Right ventricle myocardium inferior (tissue), 1 donor: ENCODE measurements around the gene PCDH1. TPM values are rescaled to one million over a fixed set of nuclear protein-coding genes. Genes with fewer than 3 reads are reported as not detected.
A peak's percentile ranks its signal among the peaks of the same experiment; 100 is the strongest.

Source experiments
- ATAC-seq: fragments of 200-7000 bp; cut with Tn5 transposase; one replicate; pipeline ENCODE4 v1.9.1; 2020; ENCODE audit warnings: mild to moderate bottlenecking, moderate library complexity
- DNase-seq: peaks from one replicate; pipeline ENCODE4 v3.0.0; 2021; ENCODE audit errors: missing footprints
- intact Hi-C: fragments of 100-400 bp; cut with DNase I; formaldehyde crosslinking; loops from one replicate; pipeline ENCODE4 v1.11.0; 2022
- total RNA-seq: library from RNA; stranded (reverse); fragmentation: NEBNext Ultra II Directional; extraction: Animal tissue kit (Norgen Biotek cat#: 25700); gene quantifications from one replicate; pipeline ENCODE4 v1.2.1, GENCODE V29; 2021
- donor health status: DM: no; HTN: yes; CAD: no; lungs with severe emphysema.

PCDH1 gene
- total RNA-seq, 1 donor from 2014 or later, result 21.0 TPM

DNA sequence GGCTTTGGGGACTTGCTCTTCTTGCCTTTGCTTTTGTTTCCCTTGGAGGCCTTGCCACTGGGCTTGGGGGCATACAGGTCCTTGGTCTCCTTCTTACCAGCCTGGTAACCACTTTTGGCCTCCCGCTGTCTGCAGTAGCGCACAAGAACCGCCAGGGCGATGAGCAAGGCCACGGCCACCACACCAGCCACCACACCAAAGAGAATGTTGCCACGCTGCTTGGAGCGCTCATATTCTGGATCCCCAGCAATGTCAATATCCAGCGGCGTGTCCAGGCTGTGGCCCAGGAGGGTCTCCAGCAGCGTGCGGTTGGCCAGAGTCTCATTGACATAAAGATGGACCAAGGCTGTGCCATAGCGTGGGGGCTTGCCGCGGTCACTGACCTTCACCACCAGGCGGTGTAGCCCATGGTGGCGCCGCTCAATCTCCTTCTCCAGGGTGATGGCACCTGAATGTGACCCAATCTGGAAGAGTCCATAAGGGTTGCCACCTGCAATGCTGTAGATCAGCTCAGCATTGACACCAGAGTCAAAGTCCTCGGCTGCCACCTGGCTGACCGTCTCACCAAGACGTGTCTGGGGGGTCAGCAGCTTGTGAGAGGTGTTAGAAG, 14.5 kb downstream of the PCDH1 start:
- DNase-seq (no peak), ATAC-seq (no peak)
- intact Hi-C loops, result no loop called here

- intact Hi-C loops, result no loop called here
- no peak for DNase-seq
- ATAC-seq, result no peak
Observed at GRCh38 chr5:141862936-141863543, 15.2 kb downstream of the PCDH1 start.

DNA sequence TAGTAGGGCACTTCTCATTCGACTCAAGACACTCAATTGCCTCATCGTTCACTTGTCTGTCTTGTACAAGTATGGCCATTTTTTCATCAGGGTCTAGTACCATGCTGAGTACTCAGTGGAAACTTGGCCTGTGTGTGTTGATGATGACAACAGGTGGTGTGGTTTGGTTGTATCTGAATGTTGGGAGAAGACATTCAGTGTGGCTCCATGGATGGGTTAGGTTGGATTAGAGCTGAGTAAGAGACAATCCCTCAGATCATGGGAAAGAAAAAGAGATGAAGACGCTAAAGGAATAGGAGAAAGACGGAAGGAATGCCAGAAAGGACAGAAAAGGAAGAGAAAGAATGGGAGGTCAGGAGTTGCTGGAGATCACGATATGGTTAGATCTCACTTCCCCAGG, 17.0 kb downstream of the PCDH1 start:
- no peak for ATAC-seq

DNA sequence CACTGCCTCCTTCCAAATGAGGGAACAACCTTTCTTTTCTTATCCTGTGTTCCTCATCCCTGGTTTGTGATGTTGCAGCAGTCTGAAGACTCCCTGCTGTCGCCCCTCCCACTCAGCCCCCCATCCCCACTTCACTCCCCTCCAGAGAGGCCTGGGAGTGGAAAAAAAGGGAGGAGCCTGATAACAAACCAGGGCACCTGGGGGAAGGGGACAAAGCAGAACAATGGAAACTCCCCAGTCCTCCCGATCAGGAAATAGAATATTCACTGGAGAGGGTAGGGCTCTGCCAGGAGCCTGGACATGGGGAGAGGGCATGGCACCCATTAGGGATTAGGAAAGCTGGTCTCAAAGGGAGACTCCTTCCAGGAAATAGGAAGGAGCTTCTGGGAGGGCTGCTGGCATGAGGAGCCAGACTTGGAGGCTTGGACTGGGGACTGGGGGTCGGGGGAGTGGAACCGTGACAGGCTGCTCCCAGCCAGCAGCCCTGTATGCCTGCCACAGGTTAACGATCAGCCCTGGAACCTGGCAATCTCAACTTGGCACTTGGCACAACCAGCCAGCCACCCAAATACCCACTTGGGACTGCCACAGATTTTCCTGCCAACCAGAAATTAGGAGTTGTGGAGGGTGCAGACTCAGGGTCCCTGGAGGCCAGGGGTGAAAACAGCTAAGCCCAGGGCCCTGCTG, 20.0 kb downstream of the PCDH1 start:
- intact Hi-C loops, result no loop called here
- DNase-seq (no peak), ATAC-seq (no peak)

More for the DNA sequence above, 17.0 kb downstream of the PCDH1 start:
- no peak for DNase-seq
- intact Hi-C loops, result no loop called here

GRCh38 chr5:141857226-141857625, 21.0 kb downstream of the PCDH1 start:
- DNase-seq (no peak), ATAC-seq (no peak)
- intact Hi-C loops, result no loop called here

GRCh38 chr5:141856037-141856790, 22.0 kb downstream of the PCDH1 start:
- ATAC-seq, result no peak
- intact Hi-C loops, result no loop called here
- no peak for DNase-seq

DNA sequence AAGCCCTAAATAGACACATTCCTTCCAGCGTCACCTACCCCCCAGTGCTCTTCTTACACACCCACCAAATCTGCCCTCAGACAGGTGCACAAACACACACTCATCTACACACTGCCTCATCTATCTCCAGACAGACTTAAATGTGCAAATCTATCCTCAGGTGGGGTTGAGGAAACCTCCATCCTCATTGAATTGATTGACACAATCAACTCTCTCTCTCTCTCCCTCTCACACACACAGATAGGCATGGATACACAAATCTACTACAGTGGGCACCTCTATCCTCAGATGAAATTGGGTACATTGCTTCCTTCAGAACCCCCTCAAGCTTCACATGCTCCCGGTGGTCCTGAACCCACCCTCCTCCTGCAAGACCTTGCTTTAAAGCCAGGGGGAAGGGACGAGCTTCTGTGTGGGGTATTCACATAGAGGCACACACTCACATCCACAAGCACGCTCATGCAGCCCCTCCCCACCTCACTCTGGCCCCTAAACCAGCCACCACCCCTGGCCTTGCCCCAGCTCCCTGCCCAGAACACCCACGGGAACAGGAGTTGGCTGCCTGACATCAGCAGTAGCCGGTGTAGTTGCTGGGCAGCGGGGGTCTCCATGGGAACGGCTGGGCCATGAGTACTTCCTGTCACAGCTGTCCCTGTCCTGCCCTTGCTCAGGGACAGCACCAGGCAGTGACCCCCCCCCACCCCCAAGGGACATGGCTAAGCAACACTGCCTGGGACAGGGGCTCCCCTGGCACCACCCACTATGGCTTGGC, 22.8 kb downstream of the PCDH1 start:
- ATAC-seq, result peak; percentile 43

GRCh38 chr5:141853895-141854626, 24.1 kb downstream of the PCDH1 start:
- ATAC-seq (no peak), DNase-seq (no peak)
- intact Hi-C loops, result no loop called here

More for the DNA sequence above, 22.8 kb downstream of the PCDH1 start:
- intact Hi-C loops, result no loop called here
- DNase-seq, result peak; percentile 72

GRCh38 chr5:141852448-141852847, 25.8 kb downstream of the PCDH1 start:
- ATAC-seq (no peak), DNase-seq (no peak)
- intact Hi-C loops, result no loop called here

- intact Hi-C loops, result no loop called here
- no peak for ATAC-seq
- DNase-seq, result no peak
Observed at GRCh38 chr5:141851195-141851874, 26.9 kb downstream of the PCDH1 start.

DNA sequence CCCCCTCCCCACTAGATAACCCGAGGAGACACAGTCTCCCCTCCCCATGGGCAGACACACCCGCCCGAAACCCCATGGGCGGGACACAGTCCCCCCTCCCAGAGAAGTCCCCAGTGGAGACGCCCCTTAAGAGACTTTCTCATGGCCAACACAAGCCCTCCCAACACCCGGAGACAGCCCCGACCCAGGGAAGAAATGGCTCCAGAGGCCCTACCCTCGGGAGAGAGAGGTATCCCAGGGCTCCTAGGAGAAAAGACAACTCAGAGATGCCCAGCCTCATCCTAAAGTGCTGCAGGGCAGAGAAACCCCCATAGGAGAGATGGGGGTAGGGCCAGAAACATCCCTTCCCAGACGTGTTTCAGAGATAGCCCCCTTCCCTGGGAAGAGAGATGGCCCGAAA, 27.4 kb downstream of the PCDH1 start:
- intact Hi-C loops, result no loop called here
- DNase-seq, result no peak
- no peak for ATAC-seq

GRCh38 chr5:141850244-141850768, 27.9 kb downstream of the PCDH1 start:
- intact Hi-C loops, result no loop called here
- ATAC-seq, result peak; percentile 58
- DNase-seq, result no peak

GRCh38 chr5:141849415-141850243, 28.6 kb downstream of the PCDH1 start:
- ATAC-seq, result peak; percentile 92
- DNase-seq, result peak; percentile 89
- intact Hi-C loops, result loop anchor here (2.0 to 5.0 kb wide), 2 partner anchors 29 to 37 kb away; partner anchors contain the start of gene PCDH1

DNA sequence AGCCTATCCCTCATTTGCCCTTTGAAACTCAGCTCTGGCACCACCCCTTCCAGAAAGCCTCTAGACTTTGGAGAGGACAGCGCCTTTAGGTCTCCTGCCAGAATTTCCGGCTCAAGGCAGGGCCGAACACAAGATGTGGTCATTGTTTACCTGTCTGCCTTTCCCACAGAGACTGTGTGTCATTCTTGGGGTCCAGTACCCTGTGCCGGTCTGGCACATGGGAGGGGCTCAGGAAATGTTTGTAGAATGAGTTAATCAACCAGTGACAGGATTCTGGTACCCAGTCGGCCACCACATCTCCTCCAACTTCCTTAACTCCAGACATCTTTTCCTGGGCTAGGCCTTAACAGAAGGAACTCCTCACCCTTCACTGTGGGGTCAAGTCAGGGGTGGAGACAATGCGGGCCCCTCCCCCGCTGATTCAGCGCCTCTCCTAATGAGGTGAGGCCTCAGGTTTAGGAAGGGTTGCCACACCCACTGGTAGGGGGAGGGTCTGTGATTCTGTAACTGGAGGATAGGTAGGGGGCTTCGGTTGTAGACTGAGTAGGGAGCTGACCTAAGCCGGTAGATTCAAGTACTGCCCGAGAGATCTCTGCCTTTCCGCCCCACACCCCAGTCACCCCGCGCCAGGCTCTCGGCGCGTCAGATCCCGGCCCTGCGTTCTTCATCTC, 29.3 kb downstream of the PCDH1 start:
- no peak for DNase-seq
- ATAC-seq, result peak; percentile 18
- intact Hi-C loops, result loop anchor here (2.0 to 5.0 kb wide), 2 partner anchors 30 to 37 kb away; partner anchors contain the start of gene PCDH1

- intact Hi-C loops, result loop anchor here (5.0 kb wide), 1 partner anchor 34 kb away; no protein-coding TSS in a partner anchor
- DNase-seq (no peak), ATAC-seq (no peak)
Observed at GRCh38 chr5:141846031-141846430, 32.2 kb downstream of the PCDH1 start.

GRCh38 chr5:141845371-141845851, 32.8 kb downstream of the PCDH1 start:
- ATAC-seq, result no peak
- intact Hi-C loops, result loop anchor here (5.0 kb wide), 1 partner anchor 33 kb away; no protein-coding TSS in a partner anchor
- DNase-seq, result no peak
